HG02759 (cell line): ENCODE measurements around the gene JARID2.

ENCODE experiments used
- ATAC-seq: cut with Tn5 transposase; IDR thresholded peaks from one replicate; pipeline ENCODE4 v1.9.1; 2021; ENCODE audit warnings: mild to moderate bottlenecking, moderate library complexity; ENCODE audit not compliant: unreplicated experiment

JARID2 gene

DNA sequence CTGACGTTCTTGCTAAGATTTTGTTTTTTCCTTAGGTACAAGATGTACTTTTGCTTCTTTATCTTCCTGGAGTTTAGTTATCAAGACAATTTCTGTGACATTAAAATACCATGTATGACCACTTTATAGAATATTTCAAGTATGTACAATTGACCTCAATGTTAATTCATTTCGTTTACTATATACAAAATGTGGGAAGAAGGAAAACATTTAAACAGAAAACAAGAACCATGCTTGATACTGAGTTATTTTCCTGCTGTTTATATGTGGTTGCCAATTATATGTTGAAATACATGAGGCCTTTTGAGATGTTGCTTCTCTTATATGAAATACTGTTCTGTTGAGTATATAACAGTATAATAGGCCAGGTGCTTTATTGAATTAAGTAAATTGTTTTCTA, 184.3 kb downstream of the JARID2 start:
- ATAC-seq, result no peak

DNA sequence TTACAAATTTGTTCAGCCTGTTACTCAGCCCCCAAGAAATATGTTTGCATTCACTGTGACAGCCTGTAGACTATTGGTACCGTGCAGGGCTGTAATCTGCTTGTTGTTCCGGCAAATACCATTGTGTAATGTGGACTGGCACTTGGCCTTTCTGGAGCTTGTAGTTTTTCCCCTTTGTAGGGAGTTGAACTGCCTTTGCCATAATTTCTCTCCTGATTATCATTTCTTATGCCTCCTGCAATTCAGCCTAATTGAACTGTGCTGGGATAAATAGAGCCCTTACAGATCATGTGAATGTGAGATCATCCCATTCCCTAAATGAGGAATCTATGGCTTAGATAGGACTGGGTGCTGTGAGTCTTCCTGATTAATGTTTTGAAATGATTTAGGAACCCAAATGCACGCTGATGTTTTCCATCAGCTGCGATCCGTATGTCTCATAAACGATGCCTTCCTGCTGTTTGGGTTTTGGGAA, 185.1 kb downstream of the JARID2 start:
- no peak for ATAC-seq

DNA sequence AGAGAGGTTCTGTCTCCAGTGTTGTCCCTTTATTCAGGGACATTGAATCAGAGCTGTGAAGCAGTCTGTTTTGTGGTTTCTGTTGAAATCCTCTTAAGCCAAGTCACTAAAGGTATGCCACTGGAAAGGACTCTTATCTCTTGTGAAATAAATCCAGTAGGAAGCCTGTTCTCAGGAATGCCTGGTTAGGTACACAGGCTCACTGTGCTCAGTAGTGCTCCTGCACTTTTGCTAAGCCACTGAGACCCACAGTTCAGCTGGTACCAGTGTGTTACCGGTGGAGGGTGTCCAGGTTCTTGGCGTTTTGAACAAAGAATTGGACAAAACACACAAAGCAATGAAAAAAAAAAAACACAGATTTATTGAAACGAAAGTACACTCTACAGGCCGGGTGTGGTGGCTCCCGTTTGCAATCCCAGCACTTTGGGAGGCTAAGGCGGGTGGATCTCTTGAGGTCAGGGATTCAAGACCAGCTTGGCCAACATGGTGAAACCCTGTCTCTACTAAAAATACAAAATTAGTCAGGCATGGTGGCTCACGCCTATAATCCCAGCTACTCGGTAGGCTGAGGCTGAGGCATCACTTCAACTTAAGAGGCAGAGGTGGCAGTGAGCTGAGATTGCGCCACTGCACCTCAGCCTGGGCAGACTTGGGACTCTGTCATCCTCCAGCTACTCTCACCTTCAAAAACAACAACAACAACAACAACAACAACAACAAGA, 186.1 kb downstream of the JARID2 start:
- no peak for ATAC-seq

DNA sequence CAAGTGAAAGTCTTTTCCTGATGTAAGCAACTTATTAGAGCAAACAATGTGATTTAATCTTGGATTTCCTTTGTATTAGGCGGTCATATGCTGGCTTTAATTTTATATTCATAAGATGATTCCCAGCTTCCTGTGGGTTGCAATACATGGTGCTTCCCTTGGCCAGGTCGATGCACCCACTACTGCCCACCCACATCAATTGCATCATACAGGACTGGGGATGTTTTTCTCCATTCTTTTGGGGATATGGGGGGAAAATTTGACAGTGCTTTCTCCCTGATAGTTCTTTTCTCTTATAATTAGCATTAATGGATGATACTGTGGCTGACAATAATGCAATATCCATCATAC, 187.6 kb downstream of the JARID2 start:
- ATAC-seq, result no peak

DNA sequence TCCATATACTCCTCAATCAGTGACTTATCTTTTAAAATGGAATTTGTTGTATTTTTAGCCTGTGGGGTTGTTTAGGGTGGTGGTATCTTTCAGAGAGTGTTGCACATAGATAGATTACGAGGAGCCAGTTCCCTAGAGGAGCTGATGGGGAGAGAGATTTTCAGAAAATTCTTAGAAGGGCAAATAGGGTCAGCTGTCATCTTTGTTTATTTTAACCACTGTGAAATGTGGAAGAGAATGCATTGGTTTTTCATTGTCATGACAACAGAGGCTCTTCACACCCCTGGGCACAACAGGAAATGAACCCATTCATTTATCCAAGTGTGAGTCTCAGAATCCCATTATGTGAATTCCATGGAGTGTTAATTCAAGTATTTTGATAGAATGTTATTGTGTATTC, 188.4 kb downstream of the JARID2 start:
- ATAC-seq, result no peak

DNA sequence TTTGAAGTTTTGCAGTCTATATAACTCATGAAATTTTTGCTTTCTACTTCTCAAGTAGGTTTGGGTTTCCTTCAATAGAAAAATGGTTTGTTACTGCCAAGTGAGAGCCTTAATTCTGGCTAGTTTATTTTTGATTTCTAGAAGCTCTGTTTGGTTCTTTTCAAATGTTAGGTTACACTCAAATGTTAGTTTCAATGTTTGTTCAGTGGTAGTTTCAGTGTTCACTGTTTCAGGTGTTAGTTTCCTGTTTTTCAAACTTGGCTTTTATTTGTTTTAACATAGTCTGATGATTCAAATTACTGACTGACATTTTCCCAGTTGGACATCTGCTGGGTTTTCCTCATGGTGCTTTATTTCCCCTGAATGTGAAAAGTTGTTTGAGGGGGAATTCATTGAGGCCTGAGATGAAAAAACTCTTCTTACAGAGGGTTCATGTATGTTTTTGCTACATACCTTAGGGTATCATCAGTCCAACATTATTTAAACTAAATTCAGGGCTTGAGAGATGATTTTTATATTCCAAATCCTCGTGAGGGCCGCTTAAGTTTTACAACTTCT, 189.0 kb downstream of the JARID2 start:
- ATAC-seq, result no peak

DNA sequence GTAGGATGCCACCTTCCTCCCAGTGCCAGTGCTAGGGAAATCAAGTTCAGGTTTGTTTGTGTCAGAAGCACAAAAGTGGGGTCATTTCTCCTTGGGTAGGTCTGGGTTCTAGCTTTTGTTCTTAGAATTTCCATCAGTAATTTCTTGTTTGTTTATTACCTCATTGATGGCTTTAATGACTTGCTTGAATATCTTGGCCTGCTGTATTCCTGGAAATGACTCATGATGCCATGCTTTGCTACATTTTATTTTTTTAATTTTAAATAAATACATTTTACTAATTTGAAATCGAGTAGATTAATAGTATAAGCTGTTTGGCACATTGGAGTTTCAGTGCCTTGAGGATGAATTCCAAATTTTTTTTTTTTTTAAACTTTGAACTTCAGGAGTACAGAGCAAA, 189.6 kb downstream of the JARID2 start:
- ATAC-seq, result no peak

DNA sequence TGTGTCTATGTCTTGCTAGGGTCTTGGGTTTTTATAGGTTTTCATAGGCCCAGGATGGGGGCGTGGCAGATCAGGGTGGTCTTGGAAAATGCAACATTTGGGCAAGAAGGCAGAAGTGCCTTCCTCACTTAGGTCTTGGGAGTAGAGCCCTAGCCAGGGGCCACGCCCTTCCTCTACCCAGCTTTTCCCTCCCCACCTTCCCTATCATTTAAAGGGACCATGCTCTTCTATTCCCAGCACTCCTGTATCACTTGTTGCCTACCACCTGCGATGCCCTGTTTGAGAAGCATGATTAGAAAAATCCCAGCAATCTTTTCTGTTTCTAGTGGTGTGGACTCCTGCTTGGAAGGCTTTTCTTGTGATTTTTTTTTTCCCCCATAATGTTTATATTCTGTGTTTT, 190.6 kb downstream of the JARID2 start:
- ATAC-seq, result no peak

DNA sequence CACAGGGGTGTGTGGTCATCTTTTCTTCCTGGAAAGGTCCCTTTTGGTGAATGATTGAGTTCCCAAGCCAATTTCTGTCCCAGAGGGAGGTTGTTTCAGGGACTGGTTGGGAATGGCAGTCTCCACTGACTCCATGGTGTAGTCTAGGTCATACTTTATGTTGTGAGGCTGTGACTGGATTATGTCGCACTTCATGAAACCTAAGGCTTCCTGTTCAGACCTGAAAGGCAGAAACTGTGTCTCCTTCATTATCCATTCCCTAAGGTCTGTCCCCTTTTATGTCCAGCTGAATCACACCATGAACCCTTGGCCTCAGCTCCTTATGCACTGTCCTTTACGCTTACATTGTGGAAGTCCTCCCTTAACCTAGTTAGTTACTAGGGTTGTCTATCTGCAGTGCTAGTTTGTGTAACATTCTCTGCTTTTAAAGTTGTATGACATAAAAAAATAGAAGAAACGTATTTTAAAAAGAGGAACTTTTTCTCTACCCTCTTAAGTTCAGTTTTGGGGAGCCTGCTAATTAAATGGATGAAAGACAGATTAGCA, 191.3 kb downstream of the JARID2 start:
- ATAC-seq, result no peak

DNA sequence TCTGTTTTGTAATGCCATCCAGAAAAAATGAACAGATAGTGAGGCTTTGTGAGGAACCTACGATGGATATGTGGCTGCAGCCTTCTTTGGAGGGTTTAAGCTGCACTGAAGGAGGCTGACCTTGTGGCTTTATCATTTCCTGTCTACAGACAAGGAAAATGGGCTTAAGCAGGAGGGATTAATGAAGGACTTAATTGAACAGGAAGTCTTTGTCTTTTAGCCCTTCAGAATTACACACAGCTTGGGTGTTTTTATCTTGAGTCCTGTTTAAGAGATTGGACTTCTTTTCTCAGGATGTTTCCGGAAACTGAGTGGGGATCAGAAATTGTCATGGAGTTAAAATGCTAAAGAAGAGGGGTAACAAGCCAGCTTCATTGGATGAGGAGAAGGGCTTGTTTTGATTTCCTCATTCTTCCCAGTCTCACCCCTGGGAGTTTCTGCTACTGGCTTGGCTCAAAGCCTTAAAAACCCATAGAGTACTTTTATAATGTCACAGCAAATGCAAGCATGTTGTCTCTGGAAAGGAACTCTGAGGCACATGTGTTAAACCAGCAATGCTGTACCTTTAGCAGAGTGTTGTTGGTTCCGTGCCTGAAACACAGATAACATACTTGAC, 193.6 kb downstream of the JARID2 start:
- ATAC-seq, result no peak

DNA sequence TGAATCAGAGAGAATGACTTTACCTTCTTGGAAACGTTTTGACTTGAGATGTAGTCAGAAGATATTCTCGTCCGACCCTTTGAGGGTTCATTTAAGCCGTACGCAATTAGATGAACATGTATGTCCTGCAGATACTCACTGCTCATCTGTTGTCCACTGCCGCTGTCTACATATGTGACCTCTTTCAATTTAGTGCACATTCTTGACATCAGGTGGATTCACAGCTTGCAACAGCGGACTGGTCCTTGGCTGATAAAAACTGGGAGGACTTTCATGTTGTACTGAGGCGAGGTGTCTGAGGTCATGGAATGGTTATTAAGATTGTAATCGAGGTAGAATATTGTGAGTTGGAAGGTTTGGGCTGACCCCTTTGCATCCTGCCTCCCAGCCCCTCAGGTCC, 194.2 kb downstream of the JARID2 start:
- no peak for ATAC-seq

DNA sequence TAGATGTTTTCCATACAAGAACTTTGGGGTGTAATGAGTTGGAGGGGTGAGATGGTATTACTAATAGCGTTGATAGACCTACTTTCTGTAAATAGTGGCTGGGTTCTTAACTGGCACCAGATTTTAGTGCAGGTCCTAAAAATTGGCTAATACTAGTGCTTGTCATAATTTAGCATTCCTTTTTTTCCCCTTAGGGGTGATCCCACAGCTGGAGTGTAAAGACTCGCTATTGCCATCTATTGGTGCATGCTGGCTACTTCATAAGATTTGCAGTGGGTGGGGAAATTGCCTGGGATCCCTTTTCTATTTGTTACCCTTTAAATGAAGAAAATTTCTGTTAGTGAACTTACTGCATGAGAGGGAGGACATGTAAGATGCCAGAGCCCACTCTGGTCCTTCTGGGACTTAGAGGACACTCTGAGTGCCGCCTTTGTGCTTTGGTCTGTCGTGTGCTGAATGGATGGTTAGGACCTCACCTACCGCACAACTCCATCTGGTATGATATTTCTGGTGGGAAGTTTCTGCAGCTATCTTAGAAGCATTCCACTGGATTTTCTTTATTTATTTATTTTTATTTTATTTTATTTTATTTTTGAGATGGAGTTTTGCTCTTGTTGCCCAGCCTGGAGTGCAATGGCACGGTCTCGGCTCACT, 195.5 kb downstream of the JARID2 start:
- no peak for ATAC-seq

DNA sequence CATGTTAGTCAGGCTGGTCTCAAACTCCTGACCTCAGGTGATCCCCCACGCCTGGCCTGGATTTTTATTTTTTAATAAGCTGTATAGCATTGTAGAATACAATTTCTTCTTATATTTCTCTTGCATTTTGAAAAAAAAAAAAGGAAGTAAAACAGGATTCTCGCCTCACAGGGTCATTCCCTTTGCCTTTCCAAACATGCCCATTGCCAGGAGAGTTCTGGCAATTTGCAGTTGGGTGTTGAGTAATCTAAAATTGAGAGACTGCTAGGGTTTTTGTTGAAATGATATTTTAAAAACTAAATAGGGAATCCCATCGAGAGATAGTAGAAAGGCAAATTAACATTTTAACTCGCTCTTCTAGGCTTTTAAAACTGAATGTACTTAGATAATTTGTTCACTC, 196.1 kb downstream of the JARID2 start:
- ATAC-seq, result no peak

DNA sequence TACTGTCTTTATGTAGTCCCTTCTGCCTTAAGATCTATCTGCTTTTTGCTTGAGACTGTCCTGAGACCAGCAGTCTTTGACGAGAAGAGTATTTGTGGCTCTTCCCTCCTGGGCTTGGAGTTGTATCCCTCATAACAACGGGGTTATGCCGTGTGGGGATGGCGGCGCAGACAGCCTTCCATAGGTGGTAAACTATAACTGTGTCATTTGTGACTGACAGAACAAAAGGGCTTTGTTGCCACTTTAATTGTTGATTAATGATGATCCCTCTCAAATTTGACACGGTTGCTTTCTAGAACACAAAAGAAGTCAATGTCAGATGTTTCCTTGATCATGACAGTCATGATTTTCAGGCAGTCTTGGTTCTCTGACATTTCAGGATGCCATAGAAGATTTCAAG, 196.6 kb downstream of the JARID2 start:
- no peak for ATAC-seq

DNA sequence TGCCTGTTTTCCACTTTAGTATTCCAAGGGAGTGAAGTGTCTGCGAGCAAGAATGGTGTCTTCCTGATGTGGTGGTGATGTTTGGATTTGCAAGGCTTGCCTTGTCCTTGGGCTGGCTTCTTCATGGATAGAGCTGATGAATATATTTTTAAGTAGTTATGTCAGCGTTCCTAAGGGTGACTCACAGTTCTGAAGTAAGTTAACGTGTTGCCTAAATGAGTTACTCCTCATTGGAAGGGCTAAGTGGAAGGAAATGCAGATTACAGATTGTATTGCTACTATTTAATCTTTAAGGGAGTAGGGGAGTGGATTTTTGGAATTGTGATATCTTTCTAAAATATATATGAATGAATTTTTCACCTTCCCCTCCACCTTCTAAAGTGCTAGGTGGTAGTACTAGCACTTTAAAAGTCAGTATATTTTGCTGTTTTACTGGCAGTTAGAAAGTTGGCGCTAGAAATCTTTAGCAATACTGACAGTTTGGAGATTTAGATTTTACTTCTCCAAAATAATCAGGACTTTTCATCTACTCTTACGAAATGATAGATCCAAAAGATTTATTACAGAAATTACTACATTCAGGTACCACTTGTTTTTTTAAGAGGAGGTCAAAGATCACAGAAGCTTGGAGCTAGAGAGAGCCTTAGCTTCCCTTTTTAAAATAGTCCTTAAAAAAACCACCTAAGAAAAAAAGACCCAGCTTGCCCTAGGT, 197.4 kb downstream of the JARID2 start:
- no peak for ATAC-seq

DNA sequence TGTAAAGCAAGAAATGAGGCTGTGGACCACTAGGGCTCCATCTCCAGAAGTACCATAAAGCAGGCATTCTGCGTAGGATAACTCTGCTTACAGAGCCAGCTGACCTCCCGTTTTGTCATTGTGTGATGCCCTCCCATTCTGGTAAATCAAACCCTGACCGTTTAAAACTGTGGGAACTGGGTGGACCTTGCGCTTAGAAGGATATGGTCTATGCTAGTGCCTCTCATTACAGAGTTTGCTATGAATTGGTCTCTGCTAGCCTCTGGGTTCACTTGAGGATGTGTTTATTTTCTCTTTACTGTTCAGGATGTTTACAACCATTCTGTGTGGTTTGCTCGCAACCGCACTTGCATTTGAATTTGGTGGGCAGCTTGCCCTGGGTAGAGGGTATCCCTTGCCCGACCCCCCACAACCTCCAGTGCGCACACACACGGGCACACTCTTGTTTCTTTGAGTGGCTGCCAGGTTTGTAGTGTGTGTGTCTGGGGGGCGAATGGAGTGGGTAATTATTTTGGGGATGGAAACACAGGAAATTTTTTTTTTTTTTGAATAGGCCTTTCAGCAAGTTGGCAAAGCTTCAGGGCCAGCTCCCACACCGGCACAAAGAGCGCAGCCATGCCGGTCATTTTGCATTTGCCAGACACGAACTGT, 198.3 kb downstream of the JARID2 start:
- ATAC-seq, result no peak

DNA sequence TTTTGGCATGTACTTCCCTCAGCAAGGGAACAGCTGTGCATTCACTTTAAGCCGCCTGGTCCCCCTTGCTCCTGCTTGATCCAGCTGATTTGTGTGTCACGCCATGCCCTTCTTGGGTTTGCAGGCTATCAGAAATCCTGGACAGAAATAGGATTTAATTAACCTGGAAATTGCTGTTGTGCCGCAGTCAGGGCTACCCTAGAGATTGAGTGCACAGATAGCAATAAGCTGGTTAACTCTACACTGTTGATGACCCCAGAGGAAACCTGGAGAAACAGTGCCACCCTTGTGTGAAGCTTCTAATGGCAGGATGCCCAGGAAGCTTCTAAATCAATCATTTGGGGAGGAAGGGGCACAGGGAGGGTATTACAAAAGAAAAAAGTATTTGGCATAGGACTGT, 199.0 kb downstream of the JARID2 start:
- no peak for ATAC-seq

DNA sequence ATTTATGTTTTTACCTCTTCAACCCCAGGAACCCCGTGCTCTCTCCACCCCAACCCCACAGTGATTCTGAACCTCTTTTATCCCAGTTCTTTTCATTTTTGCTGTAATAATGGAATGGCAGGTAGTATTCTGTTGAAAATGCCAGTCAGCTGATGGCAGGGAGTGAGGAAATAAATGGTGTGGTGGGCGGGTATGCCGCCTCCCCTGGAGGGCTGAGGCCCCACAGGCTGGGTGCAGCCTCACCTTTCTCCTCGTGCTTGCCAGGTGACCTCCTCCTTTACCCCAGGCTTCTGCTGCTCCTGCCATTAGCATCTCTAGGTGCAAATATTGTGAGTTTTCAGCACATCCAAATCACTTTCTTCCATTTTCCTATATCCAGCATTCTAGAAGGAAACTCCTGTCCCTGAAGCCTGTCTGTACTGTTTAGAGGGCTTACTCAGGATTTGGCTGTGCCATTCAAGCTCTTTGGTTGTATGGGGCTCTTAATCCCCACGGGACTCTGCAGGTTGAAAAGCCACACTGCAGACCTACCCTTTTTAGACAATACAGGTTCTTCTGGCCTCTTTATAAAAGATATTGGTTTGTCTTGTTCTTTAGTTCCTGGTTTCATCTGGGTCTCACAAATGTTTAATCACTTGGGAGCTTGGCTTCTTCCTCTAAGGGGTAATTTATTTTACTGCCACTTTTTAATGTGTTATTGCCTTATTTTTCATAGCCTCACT, 201.8 kb downstream of the JARID2 start:
- no peak for ATAC-seq

DNA sequence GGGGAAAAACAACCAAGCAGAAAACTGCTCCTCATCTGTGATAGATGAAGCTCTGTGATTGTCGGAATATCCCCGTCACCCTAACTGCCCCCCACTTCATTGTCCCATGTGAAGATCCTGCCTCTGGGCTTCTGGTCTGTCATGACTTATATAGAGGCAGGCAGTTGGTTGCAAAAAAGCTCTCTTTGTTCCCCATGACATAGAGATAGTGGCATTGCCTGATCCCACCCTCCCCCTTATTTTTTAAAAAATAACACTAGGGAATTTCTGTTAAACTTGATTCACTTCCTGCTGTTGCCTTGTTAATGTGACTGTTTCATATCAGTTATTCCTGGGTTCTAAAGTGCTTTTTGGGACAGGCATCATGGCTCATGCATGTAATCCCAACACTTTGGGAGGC, 203.1 kb downstream of the JARID2 start:
- no peak for ATAC-seq

DNA sequence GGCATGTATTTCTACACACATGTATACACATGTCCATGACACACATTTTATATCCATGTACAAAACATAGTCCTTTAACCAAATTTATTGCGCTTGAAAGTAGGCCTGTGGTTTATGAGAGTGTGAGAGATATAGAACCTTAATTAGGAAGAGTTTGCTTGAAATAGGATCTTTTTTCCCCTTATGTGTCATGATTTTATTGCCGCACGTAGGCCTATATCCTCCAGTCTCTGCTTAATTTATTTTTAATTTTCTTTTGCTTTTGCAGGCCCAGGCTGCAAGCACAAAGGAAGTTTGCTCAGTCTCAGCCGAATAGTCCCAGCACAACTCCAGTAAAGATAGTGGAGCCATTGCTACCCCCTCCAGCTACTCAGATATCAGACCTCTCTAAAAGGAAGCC, 205.9 kb downstream of the JARID2 start:
- no peak for ATAC-seq
